ENCODE data around the gene TSR3. TPM values are rescaled to one million over a fixed set of nuclear protein-coding genes. Genes with fewer than 3 reads are reported as not detected.
A peak's percentile ranks its signal among the peaks of the same experiment; 100 is the strongest.

TSR3 gene
- polyA plus RNA-seq, 1 of the 3 experiments (the other 2 are of a cell fraction): 87.3 TPM

DNA sequence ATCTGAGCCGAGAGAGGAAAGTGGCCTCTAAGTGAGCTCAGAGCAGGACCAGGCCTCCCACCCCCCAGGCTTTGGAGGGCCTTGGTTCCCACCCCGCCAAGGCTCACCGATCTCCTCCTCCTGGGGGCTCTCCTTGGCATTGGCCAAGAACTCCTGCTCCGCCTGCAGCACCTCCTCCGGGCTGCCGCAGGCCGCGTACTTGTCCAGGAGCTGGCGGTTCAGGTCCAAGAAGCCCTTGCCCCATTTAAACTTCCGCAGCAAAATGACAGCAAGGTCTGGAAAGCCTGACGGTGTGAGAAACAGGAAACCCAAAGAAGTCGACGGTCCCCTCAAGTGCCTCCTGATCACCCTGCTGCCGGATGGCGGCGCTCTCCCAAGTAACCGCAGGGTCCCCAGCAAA lies 1.7 kb downstream of the TSR3 start:
- Histone ChIP-seq H3K9me3 (no peaks in the 10 kb centered on the region), H3K27ac (ENCODE audit: low read depth in 2 of 2, low read length in 1 of 2) (no peak overlapping the region), H2AFZ (ENCODE audit: low read depth) (no peak overlapping the region), H4K20me1 (ENCODE audit: insufficient read depth) (no peaks in the 10 kb centered on the region), H3K36me3 (replicated peaks in 1 of 2; ENCODE audit: control insufficient read depth in 1 of 2, insufficient read depth in 2 of 2, low read length in 1 of 2) (peaks cover 0 to 19% of the 10 kb centered on the region in 2 experiments), H3K4me2 (peak overlapping the region; percentile 98; the same call in 1 of the 2 replicates), H3K4me3 (ENCODE audit: low read depth in 2 of 2, low read length in 1 of 2) (no peak overlapping the region; a peak in 1 of 4 replicates), H3K9me2 (no peaks in the 10 kb centered on the region), H3F3A (replicated peaks; ENCODE audit: insufficient read depth) (no peaks in the 10 kb centered on the region), H3K27me3 (ENCODE audit: insufficient read depth) (no peaks in the 10 kb centered on the region), H3K4me1 (ENCODE audit: control insufficient read depth in 1 of 2, insufficient read depth in 2 of 2, low read depth in 1 of 2, low read length in 1 of 2) (peaks cover 0 to 15% of the 10 kb centered on the region in 2 experiments; a peak in 2 of 4 replicates), H3K9ac (no peak overlapping the region), H3K79me2 (ENCODE audit: insufficient read depth) (peaks cover 43% of the 10 kb centered on the region)
- DNase-seq: no peak
- TF ChIP-seq, protein P1, sequence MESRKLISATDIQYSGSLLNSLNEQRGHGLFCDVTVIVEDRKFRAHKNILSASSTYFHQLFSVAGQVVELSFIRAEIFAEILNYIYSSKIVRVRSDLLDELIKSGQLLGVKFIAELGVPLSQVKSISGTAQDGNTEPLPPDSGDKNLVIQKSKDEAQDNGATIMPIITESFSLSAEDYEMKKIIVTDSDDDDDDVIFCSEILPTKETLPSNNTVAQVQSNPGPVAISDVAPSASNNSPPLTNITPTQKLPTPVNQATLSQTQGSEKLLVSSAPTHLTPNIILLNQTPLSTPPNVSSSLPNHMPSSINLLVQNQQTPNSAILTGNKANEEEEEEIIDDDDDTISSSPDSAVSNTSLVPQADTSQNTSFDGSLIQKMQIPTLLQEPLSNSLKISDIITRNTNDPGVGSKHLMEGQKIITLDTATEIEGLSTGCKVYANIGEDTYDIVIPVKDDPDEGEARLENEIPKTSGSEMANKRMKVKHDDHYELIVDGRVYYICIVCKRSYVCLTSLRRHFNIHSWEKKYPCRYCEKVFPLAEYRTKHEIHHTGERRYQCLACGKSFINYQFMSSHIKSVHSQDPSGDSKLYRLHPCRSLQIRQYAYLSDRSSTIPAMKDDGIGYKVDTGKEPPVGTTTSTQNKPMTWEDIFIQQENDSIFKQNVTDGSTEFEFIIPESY (IDR thresholded peaks at IDR 0.05; ENCODE audit: borderline replicate concordance, low read depth): no peak
- TF ChIP-seq FOXM1 (IDR thresholded peaks at IDR 0.05; ENCODE audit: low read depth) (no peak), GATA2 (CRISPR knock-in tag; IDR thresholded peaks at IDR 0.05) (no peak), CHD2 (IDR thresholded peaks at IDR 0.05; ENCODE audit: low read length, partially characterized antibody) (no peak), YY1 (IDR thresholded peaks at IDR 0.05; ENCODE audit: low read depth) (no peak), MXI1 (IDR thresholded peaks at IDR 0.05; ENCODE audit: low read depth, low read length) (no peak), EP300 (IDR thresholded peaks at IDR 0.05; ENCODE audit: borderline replicate concordance in 1 of 2, low read depth in 1 of 2, low read length in 1 of 2) (no peak), RCOR1 (IDR thresholded peaks at IDR 0.05; ENCODE audit: low read length) (no peak), GABPA (IDR thresholded peaks at IDR 0.05; ENCODE audit: low read depth) (no peak), POLR2AphosphoS5 (IDR thresholded peaks at IDR 0.05; ENCODE audit: low read depth, low read length) (no peak), NRF1 (IDR thresholded peaks at IDR 0.05; ENCODE audit: low read depth, low read length) (no peak), NFIC (IDR thresholded peaks at IDR 0.05; ENCODE audit: borderline replicate concordance) (no peak), FOXJ3 (CRISPR knock-in tag; IDR thresholded peaks at IDR 0.05) (no peak), ELF1 (IDR thresholded peaks at IDR 0.05) (no peak), MEF2A (IDR thresholded peaks at IDR 0.05; ENCODE audit: borderline replicate concordance, low read depth) (no peak)
- TF ChIP-seq, protein P2, sequence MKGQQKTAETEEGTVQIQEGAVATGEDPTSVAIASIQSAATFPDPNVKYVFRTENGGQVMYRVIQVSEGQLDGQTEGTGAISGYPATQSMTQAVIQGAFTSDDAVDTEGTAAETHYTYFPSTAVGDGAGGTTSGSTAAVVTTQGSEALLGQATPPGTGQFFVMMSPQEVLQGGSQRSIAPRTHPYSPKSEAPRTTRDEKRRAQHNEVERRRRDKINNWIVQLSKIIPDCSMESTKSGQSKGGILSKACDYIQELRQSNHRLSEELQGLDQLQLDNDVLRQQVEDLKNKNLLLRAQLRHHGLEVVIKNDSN (IDR thresholded peaks at IDR 0.05; ENCODE audit: borderline replicate concordance, low read depth): no peak
- TF ChIP-seq, protein P3, sequence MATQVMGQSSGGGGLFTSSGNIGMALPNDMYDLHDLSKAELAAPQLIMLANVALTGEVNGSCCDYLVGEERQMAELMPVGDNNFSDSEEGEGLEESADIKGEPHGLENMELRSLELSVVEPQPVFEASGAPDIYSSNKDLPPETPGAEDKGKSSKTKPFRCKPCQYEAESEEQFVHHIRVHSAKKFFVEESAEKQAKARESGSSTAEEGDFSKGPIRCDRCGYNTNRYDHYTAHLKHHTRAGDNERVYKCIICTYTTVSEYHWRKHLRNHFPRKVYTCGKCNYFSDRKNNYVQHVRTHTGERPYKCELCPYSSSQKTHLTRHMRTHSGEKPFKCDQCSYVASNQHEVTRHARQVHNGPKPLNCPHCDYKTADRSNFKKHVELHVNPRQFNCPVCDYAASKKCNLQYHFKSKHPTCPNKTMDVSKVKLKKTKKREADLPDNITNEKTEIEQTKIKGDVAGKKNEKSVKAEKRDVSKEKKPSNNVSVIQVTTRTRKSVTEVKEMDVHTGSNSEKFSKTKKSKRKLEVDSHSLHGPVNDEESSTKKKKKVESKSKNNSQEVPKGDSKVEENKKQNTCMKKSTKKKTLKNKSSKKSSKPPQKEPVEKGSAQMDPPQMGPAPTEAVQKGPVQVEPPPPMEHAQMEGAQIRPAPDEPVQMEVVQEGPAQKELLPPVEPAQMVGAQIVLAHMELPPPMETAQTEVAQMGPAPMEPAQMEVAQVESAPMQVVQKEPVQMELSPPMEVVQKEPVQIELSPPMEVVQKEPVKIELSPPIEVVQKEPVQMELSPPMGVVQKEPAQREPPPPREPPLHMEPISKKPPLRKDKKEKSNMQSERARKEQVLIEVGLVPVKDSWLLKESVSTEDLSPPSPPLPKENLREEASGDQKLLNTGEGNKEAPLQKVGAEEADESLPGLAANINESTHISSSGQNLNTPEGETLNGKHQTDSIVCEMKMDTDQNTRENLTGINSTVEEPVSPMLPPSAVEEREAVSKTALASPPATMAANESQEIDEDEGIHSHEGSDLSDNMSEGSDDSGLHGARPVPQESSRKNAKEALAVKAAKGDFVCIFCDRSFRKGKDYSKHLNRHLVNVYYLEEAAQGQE (IDR thresholded peaks at IDR 0.05; ENCODE audit: low read depth, low read length): no peak
- POLR2A ChIA-PET: no interaction called here
- 99% methylated on average over 13 of the region's 17 CpGs for WGBS (ENCODE audit: low lambda C conversion rate)
- CTCF ChIA-PET: interaction anchor here (0.8 to 2.3 kb wide), 3 partner anchors 12 to 565 kb away, joined by 3 to 11 read pairs (median 4); no protein-coding TSS in a partner anchor

All from SK-N-SH (cell line).